ENCODE measurements around the gene ERICH3.

The ERICH3 gene

DNA sequence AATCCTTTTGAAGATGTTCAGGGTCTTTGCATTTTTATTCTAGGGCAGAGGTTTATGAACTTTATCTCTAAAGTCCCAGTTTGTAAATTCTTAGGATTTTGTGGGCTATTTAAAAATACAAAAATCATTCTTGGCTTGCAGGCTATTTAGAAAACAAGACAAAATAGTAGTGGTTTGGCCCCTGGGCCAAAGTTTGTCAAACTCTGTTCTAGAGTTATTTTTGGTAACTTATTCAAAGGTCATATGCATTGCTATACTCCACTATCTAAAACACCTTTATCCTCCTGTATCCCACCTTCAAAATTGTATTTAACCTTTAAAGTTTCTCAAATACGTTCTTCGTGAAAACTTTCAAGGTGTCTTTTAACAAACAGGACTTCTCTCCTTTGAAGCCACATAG, 85.7 kb downstream of the ERICH3 start:
- H3K27ac ChIP-seq (replicated peaks; ENCODE audit: low read length) = no peak overlapping the region
- H3K79me1 ChIP-seq (ENCODE audit: low read depth, low read length) = no peaks in the 10 kb centered on the region
- no peak for DNase-seq (ENCODE audit: low spot score)
- no peak overlapping the region for H3K4me3 ChIP-seq (ENCODE audit: low read length in 2 of 2)
- no peak overlapping the region for H2AK5ac ChIP-seq (ENCODE audit: low read depth, low read length)
- H3K9ac ChIP-seq (ENCODE audit: low read depth, low read length, poor library complexity) = no peak overlapping the region
- no peak overlapping the region for H2BK120ac ChIP-seq (ENCODE audit: low read depth, low read length)
- no peak overlapping the region for H3K4ac ChIP-seq (ENCODE audit: low read length)
- H3K27me3 ChIP-seq (ENCODE audit: control insufficient read depth in 3 of 3, insufficient read depth in 3 of 3, low read depth in 1 of 3, low read length in 3 of 3) = no peaks in the 10 kb centered on the region
- H3K9me3 ChIP-seq (replicated peaks in 1 of 2; ENCODE audit: control insufficient read depth in 2 of 2, insufficient read depth in 1 of 2, low read depth in 1 of 2, low read length in 2 of 2) = peaks cover 0 to 3% of the 10 kb centered on the region in 2 donors
- H4K8ac ChIP-seq (ENCODE audit: low read depth, low read length) = no peak overlapping the region
- no peak overlapping the region for H3K14ac ChIP-seq (ENCODE audit: low read length)
- H3K4me2 ChIP-seq (ENCODE audit: insufficient read depth, low read length, poor library complexity, severe bottlenecking) = no peak overlapping the region
- H4K91ac ChIP-seq (ENCODE audit: low read depth, low read length, poor library complexity) = no peak overlapping the region
- H3K18ac ChIP-seq (ENCODE audit: low read length) = no peak overlapping the region
- no peak overlapping the region for H2BK12ac ChIP-seq (ENCODE audit: low read length)
- H3K4me1 ChIP-seq (ENCODE audit: control insufficient read depth in 2 of 2, insufficient read depth in 1 of 2, low read depth in 1 of 2, low read length in 2 of 2) = peaks cover 0 to under 1% of the 10 kb centered on the region in 2 donors
- no peaks in the 10 kb centered on the region for H3K36me3 ChIP-seq (replicated peaks in 1 of 2; ENCODE audit: control insufficient read depth in 2 of 2, insufficient read depth in 2 of 2, low read length in 2 of 2)
- H2BK5ac ChIP-seq (ENCODE audit: low read length) = no peak overlapping the region
- no peak overlapping the region for H2AFZ ChIP-seq (ENCODE audit: low read length)
- 100% methylated on average over 1 of the region's 2 CpGs; no CpG with 5 or more reads in 1 of the 2 donors for WGBS, 2 donors (ENCODE audit: extremely low coverage in 2 of 2, insufficient read length in 2 of 2, insufficient replicate concordance in 1 of 2)
- H3K23ac ChIP-seq (ENCODE audit: low read depth, low read length, poor library complexity) = no peak overlapping the region
- no peak overlapping the region for H2BK15ac ChIP-seq (ENCODE audit: low read length)

GRCh38 chr1:74586253-74586897, 87.2 kb downstream of the ERICH3 start:
- H3K79me1 ChIP-seq (ENCODE audit: low read depth, low read length) = no peaks in the 10 kb centered on the region
- H3K9ac ChIP-seq (ENCODE audit: low read depth, low read length, poor library complexity) = no peak overlapping the region
- no peak overlapping the region for H2AK5ac ChIP-seq (ENCODE audit: low read depth, low read length)
- no CpG with 5 or more reads among the region's 4 CpGs for WGBS, 2 donors (ENCODE audit: extremely low coverage in 2 of 2, insufficient read length in 2 of 2, insufficient replicate concordance in 1 of 2)
- H3K23ac ChIP-seq (ENCODE audit: low read depth, low read length, poor library complexity) = no peak overlapping the region
- no peak overlapping the region for H3K27ac ChIP-seq (replicated peaks; ENCODE audit: low read length)
- H2BK12ac ChIP-seq (ENCODE audit: low read length) = no peak overlapping the region
- peaks cover 0 to 3% of the 10 kb centered on the region in 2 donors for H3K9me3 ChIP-seq (replicated peaks in 1 of 2; ENCODE audit: control insufficient read depth in 2 of 2, insufficient read depth in 1 of 2, low read depth in 1 of 2, low read length in 2 of 2)
- no peak overlapping the region for H2BK15ac ChIP-seq (ENCODE audit: low read length)
- H3K18ac ChIP-seq (ENCODE audit: low read length) = no peak overlapping the region
- no peaks in the 10 kb centered on the region for H3K36me3 ChIP-seq (replicated peaks in 1 of 2; ENCODE audit: control insufficient read depth in 2 of 2, insufficient read depth in 2 of 2, low read length in 2 of 2)
- no peak overlapping the region for H4K91ac ChIP-seq (ENCODE audit: low read depth, low read length, poor library complexity)
- H3K27me3 ChIP-seq (ENCODE audit: control insufficient read depth in 3 of 3, insufficient read depth in 3 of 3, low read depth in 1 of 3, low read length in 3 of 3) = no peaks in the 10 kb centered on the region
- no peak overlapping the region for H2BK5ac ChIP-seq (ENCODE audit: low read length)
- H3K4ac ChIP-seq (ENCODE audit: low read length) = no peak overlapping the region
- H3K4me1 ChIP-seq (ENCODE audit: control insufficient read depth in 2 of 2, insufficient read depth in 1 of 2, low read depth in 1 of 2, low read length in 2 of 2) = no peaks in the 10 kb centered on the region
- H3K14ac ChIP-seq (ENCODE audit: low read length) = no peak overlapping the region
- H2BK120ac ChIP-seq (ENCODE audit: low read depth, low read length) = no peak overlapping the region
- no peak overlapping the region for H2AFZ ChIP-seq (ENCODE audit: low read length)
- H4K8ac ChIP-seq (ENCODE audit: low read depth, low read length) = no peak overlapping the region
- no peak overlapping the region for H3K4me3 ChIP-seq (ENCODE audit: low read length in 2 of 2)
- no peak overlapping the region for H3K4me2 ChIP-seq (ENCODE audit: insufficient read depth, low read length, poor library complexity, severe bottlenecking)
- DNase-seq (ENCODE audit: low spot score) = no peak

GRCh38 chr1:74584185-74584584, 89.4 kb downstream of the ERICH3 start:
- no peak overlapping the region for H3K27ac ChIP-seq (replicated peaks; ENCODE audit: low read length)
- H2BK12ac ChIP-seq (ENCODE audit: low read length) = no peak overlapping the region
- H2AK5ac ChIP-seq (ENCODE audit: low read depth, low read length) = no peak overlapping the region
- no peak overlapping the region for H3K14ac ChIP-seq (ENCODE audit: low read length)
- WGBS, 2 donors (ENCODE audit: extremely low coverage in 2 of 2, insufficient read length in 2 of 2, insufficient replicate concordance in 1 of 2) = no CpG with 5 or more reads among the region's 2 CpGs
- no peak overlapping the region for H2BK120ac ChIP-seq (ENCODE audit: low read depth, low read length)
- H3K9ac ChIP-seq (ENCODE audit: low read depth, low read length, poor library complexity) = no peak overlapping the region
- H3K9me3 ChIP-seq (replicated peaks in 1 of 2; ENCODE audit: control insufficient read depth in 2 of 2, insufficient read depth in 1 of 2, low read depth in 1 of 2, low read length in 2 of 2) = peaks cover 0 to 3% of the 10 kb centered on the region in 2 donors
- H2BK15ac ChIP-seq (ENCODE audit: low read length) = no peak overlapping the region
- no peak overlapping the region for H3K4me3 ChIP-seq (ENCODE audit: low read length in 2 of 2)
- no peak for DNase-seq (ENCODE audit: low spot score)
- no peak overlapping the region for H3K23ac ChIP-seq (ENCODE audit: low read depth, low read length, poor library complexity)
- H3K27me3 ChIP-seq (ENCODE audit: control insufficient read depth in 3 of 3, insufficient read depth in 3 of 3, low read depth in 1 of 3, low read length in 3 of 3) = no peaks in the 10 kb centered on the region
- H3K4ac ChIP-seq (ENCODE audit: low read length) = no peak overlapping the region
- H3K4me1 ChIP-seq (ENCODE audit: control insufficient read depth in 2 of 2, insufficient read depth in 1 of 2, low read depth in 1 of 2, low read length in 2 of 2) = no peaks in the 10 kb centered on the region
- no peak overlapping the region for H2AFZ ChIP-seq (ENCODE audit: low read length)
- no peaks in the 10 kb centered on the region for H3K36me3 ChIP-seq (replicated peaks in 1 of 2; ENCODE audit: control insufficient read depth in 2 of 2, insufficient read depth in 2 of 2, low read length in 2 of 2)
- H4K8ac ChIP-seq (ENCODE audit: low read depth, low read length) = no peak overlapping the region
- H3K4me2 ChIP-seq (ENCODE audit: insufficient read depth, low read length, poor library complexity, severe bottlenecking) = no peak overlapping the region
- no peak overlapping the region for H4K91ac ChIP-seq (ENCODE audit: low read depth, low read length, poor library complexity)
- H3K18ac ChIP-seq (ENCODE audit: low read length) = no peak overlapping the region
- H3K79me1 ChIP-seq (ENCODE audit: low read depth, low read length) = no peaks in the 10 kb centered on the region
- H2BK5ac ChIP-seq (ENCODE audit: low read length) = no peak overlapping the region

DNA sequence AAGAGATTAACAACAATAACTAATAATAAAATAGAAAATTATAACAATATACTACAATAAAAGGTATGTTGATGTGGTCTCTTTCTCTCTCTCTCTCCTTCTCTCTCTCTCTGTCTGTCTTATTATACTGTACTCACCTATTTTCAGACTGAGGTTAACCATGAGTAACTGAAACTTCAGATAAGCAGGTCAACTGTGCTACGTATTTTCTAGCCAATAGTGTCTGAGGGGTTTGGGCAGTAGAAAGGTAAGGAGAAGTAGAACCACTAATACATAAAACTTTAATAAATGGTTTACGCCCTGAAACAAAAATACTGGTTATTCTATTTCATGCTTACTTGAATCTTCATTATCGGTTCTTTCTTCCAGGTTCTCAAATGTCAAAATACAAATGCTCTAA, 90.2 kb downstream of the ERICH3 start:
- H4K91ac ChIP-seq (ENCODE audit: low read depth, low read length, poor library complexity) = no peak overlapping the region
- H2BK15ac ChIP-seq (ENCODE audit: low read length) = no peak overlapping the region
- H3K18ac ChIP-seq (ENCODE audit: low read length) = no peak overlapping the region
- no peak overlapping the region for H3K23ac ChIP-seq (ENCODE audit: low read depth, low read length, poor library complexity)
- WGBS, 2 donors (ENCODE audit: extremely low coverage in 2 of 2, insufficient read length in 2 of 2, insufficient replicate concordance in 1 of 2) = no CpG with 5 or more reads among the region's 3 CpGs
- no peaks in the 10 kb centered on the region for H3K27me3 ChIP-seq (ENCODE audit: control insufficient read depth in 3 of 3, insufficient read depth in 3 of 3, low read depth in 1 of 3, low read length in 3 of 3)
- no peak overlapping the region for H3K4me3 ChIP-seq (ENCODE audit: low read length in 2 of 2)
- H2AK5ac ChIP-seq (ENCODE audit: low read depth, low read length) = no peak overlapping the region
- H3K14ac ChIP-seq (ENCODE audit: low read length) = no peak overlapping the region
- no peak overlapping the region for H4K8ac ChIP-seq (ENCODE audit: low read depth, low read length)
- H3K9me3 ChIP-seq (replicated peaks in 1 of 2; ENCODE audit: control insufficient read depth in 2 of 2, insufficient read depth in 1 of 2, low read depth in 1 of 2, low read length in 2 of 2) = peaks cover 0 to 3% of the 10 kb centered on the region in 2 donors
- DNase-seq (ENCODE audit: low spot score) = no peak
- H2BK5ac ChIP-seq (ENCODE audit: low read length) = no peak overlapping the region
- no peak overlapping the region for H3K27ac ChIP-seq (replicated peaks; ENCODE audit: low read length)
- no peak overlapping the region for H2BK12ac ChIP-seq (ENCODE audit: low read length)
- no peaks in the 10 kb centered on the region for H3K36me3 ChIP-seq (replicated peaks in 1 of 2; ENCODE audit: control insufficient read depth in 2 of 2, insufficient read depth in 2 of 2, low read length in 2 of 2)
- no peak overlapping the region for H3K9ac ChIP-seq (ENCODE audit: low read depth, low read length, poor library complexity)
- no peak overlapping the region for H3K4ac ChIP-seq (ENCODE audit: low read length)
- no peak overlapping the region for H2AFZ ChIP-seq (ENCODE audit: low read length)
- H3K79me1 ChIP-seq (ENCODE audit: low read depth, low read length) = no peaks in the 10 kb centered on the region
- H3K4me2 ChIP-seq (ENCODE audit: insufficient read depth, low read length, poor library complexity, severe bottlenecking) = no peak overlapping the region
- no peaks in the 10 kb centered on the region for H3K4me1 ChIP-seq (ENCODE audit: control insufficient read depth in 2 of 2, insufficient read depth in 1 of 2, low read depth in 1 of 2, low read length in 2 of 2)
- H2BK120ac ChIP-seq (ENCODE audit: low read depth, low read length) = no peak overlapping the region

Data from neuronal stem cell (in vitro differentiated cells).